ENCODE data around the gene ALCAM. TPM values are rescaled to one million over a fixed set of nuclear protein-coding genes. Genes with fewer than 3 reads are reported as not detected.

Gene ALCAM
- polyA plus RNA-seq, 1 of the 3 experiments (the other 2 are of a cell fraction), result 58.3 TPM

GRCh38 chr3:105593315-105593714, 226.6 kb downstream of the ALCAM start:
- CTCF ChIA-PET, result interaction anchor here (1.0 kb wide), 1 partner anchor 19 kb away, joined by 3 read pairs; no protein-coding TSS in a partner anchor
- H3K27me3 ChIP-seq (ENCODE audit: insufficient read depth), result no peaks in the 10 kb centered on the region
- no peaks in the 10 kb centered on the region for H3K9me2 ChIP-seq
- H3K79me2 ChIP-seq (ENCODE audit: insufficient read depth), result no peaks in the 10 kb centered on the region
- TF ChIP-seq YY1 (IDR thresholded peaks at IDR 0.05; ENCODE audit: low read depth), result no peak
- TF ChIP-seq TEAD4 (IDR thresholded peaks at IDR 0.05; ENCODE audit: borderline replicate concordance, insufficient read depth), result no peak
- no peak for TF ChIP-seq GATA2 (CRISPR knock-in tag; IDR thresholded peaks at IDR 0.05)
- no peak for TF ChIP-seq ELF1 (IDR thresholded peaks at IDR 0.05)
- TF ChIP-seq REST (IDR thresholded peaks at IDR 0.05; ENCODE audit: low read depth, low read length), result no peak
- TF ChIP-seq SIN3A (IDR thresholded peaks at IDR 0.05; ENCODE audit: borderline replicate concordance, low read depth, low read length), result no peak
- no peak for TF ChIP-seq EZH2phosphoT487 (IDR thresholded peaks at IDR 0.05; ENCODE audit: borderline replicate concordance, low read depth)
- no peak for TF ChIP-seq IRF3 (IDR thresholded peaks at IDR 0.05; ENCODE audit: low read depth, low read length)
- no peak for TF ChIP-seq RXRA (IDR thresholded peaks at IDR 0.05; ENCODE audit: borderline replicate concordance, low read depth)
- no peak for TF ChIP-seq GABPA (IDR thresholded peaks at IDR 0.05; ENCODE audit: low read depth)
- no peak for TF ChIP-seq CTCF (IDR thresholded peaks at IDR 0.05)
- no peak for TF ChIP-seq ZBTB33 (IDR thresholded peaks at IDR 0.05; ENCODE audit: borderline replicate concordance, low read depth)
- no peak for TF ChIP-seq MXI1 (IDR thresholded peaks at IDR 0.05; ENCODE audit: low read depth, low read length)
- TF ChIP-seq CHD2 (IDR thresholded peaks at IDR 0.05; ENCODE audit: low read length, partially characterized antibody), result no peak
- no peak for TF ChIP-seq POLR2AphosphoS5 (IDR thresholded peaks at IDR 0.05; ENCODE audit: low read depth, low read length)
- no peak for TF ChIP-seq FOXJ3 (CRISPR knock-in tag; IDR thresholded peaks at IDR 0.05)
- no peak for TF ChIP-seq NFIC (IDR thresholded peaks at IDR 0.05; ENCODE audit: borderline replicate concordance)
- no peak for TF ChIP-seq TCF12 (IDR thresholded peaks at IDR 0.05)
- no peak for TF ChIP-seq RFX5 (IDR thresholded peaks at IDR 0.05; ENCODE audit: low read length)
- no peak overlapping the region for H3K27ac ChIP-seq (ENCODE audit: low read depth in 2 of 2, low read length in 1 of 2)
- H3K9ac ChIP-seq, result no peak overlapping the region
- no peaks in the 10 kb centered on the region for H3K9me3 ChIP-seq
- no peak for DNase-seq
- POLR2A ChIA-PET, result no interaction called here
- peaks cover 8% of the 10 kb centered on the region for H3F3A ChIP-seq (replicated peaks; ENCODE audit: insufficient read depth)
- H4K20me1 ChIP-seq (ENCODE audit: insufficient read depth), result no peaks in the 10 kb centered on the region
- no peak overlapping the region for H2AFZ ChIP-seq (ENCODE audit: low read depth)
- no peak overlapping the region for H3K4me3 ChIP-seq (ENCODE audit: low read depth in 2 of 2, low read length in 1 of 2)
- 91% methylated on average over 10 of the region's 10 CpGs for WGBS (ENCODE audit: low lambda C conversion rate)
- no peak overlapping the region for H3K4me2 ChIP-seq
- no peaks in the 10 kb centered on the region for H3K36me3 ChIP-seq (replicated peaks in 1 of 2; ENCODE audit: control insufficient read depth in 1 of 2, insufficient read depth in 2 of 2, low read length in 1 of 2)
- H3K4me1 ChIP-seq (ENCODE audit: control insufficient read depth in 1 of 2, insufficient read depth in 2 of 2, low read depth in 1 of 2, low read length in 1 of 2), result peaks cover 0 to 6% of the 10 kb centered on the region in 2 experiments; a peak in 1 of 4 replicates

Data from SK-N-SH (cell line).